ENCODE data around the gene PHC3. TPM values are rescaled to one million over a fixed set of nuclear protein-coding genes. Genes with fewer than 3 reads are reported as not detected.

Gene PHC3
- total RNA-seq, 2 experiments from 2014 or later = 40.6 to 89.7 TPM

DNA sequence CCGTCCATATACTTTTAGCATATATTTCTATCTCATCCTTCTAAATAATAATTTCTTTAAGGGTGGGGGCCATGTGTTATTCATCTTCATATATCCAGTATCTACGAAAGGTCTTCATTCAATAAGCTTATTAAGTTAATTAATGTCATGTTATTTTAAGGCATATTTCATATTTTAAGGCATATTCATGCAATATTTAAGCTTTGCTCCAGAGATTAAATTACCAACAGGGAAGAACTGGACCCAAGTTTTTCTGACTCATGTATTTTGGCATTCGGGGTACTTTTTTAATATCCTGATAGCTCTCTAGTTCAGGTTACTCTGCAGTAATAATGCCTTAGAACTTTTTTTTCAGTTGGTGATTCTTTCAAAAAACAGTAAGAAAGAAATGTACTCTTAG lies 27.4 kb downstream of the PHC3 start:
- ChIA-PET CTCF (ENCODE audit: unreplicated experiment) (interaction anchor here (1.0 to 1.1 kb wide), 2 partner anchors 18 to 21 kb away, joined by 3 read pairs; no protein-coding TSS in a partner anchor), POLR2A (interaction anchor here (0.6 to 8.6 kb wide), 20 partner anchors 8 to 215 kb away, joined by 3 to 86 read pairs (median 5); partner anchors contain the start of gene PHC3)
- H4K20me1 ChIP-seq (ENCODE audit: insufficient read depth, low read length) = no peaks in the 10 kb centered on the region
- TF ChIP-seq EZH2phosphoT487 (IDR thresholded peaks at IDR 0.05; ENCODE audit: borderline replicate concordance, low read depth, low read length) = no peak
- TF ChIP-seq, protein P1, sequence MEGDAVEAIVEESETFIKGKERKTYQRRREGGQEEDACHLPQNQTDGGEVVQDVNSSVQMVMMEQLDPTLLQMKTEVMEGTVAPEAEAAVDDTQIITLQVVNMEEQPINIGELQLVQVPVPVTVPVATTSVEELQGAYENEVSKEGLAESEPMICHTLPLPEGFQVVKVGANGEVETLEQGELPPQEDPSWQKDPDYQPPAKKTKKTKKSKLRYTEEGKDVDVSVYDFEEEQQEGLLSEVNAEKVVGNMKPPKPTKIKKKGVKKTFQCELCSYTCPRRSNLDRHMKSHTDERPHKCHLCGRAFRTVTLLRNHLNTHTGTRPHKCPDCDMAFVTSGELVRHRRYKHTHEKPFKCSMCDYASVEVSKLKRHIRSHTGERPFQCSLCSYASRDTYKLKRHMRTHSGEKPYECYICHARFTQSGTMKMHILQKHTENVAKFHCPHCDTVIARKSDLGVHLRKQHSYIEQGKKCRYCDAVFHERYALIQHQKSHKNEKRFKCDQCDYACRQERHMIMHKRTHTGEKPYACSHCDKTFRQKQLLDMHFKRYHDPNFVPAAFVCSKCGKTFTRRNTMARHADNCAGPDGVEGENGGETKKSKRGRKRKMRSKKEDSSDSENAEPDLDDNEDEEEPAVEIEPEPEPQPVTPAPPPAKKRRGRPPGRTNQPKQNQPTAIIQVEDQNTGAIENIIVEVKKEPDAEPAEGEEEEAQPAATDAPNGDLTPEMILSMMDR (conservative IDR thresholded peaks at IDR 0.05; ENCODE audit: low read length) = no peak
- DNase-seq (ENCODE audit: low spot score) = no peak
- intact Hi-C loops (cut with micrococcal nuclease; ENCODE audit: unreplicated experiment) = loop anchor here (1.0 to 10.0 kb wide), 3 partner anchors 26 to 209 kb away; no protein-coding TSS in a partner anchor
- H3K9me3 ChIP-seq (ENCODE audit: low read length) = peaks cover 9% of the 10 kb centered on the region; the same call in 1 of the 2 replicates
- peaks cover 88% of the 10 kb centered on the region for H3K79me2 ChIP-seq (ENCODE audit: insufficient read depth, low read depth, low read length)
- peaks cover 71% of the 10 kb centered on the region for H3K36me3 ChIP-seq (ENCODE audit: insufficient read depth, low read length)
- no peak overlapping the region for H2AFZ ChIP-seq (ENCODE audit: low read length)
- H3K4me3 ChIP-seq (ENCODE audit: low read depth, low read length, poor library complexity, severe bottlenecking) = peak overlapping the region; percentile 52
- H3K27ac ChIP-seq (ENCODE audit: low read depth, low read length, poor library complexity, severe bottlenecking) = peak overlapping the region; percentile 98
- peaks cover 76% of the 10 kb centered on the region for H3K4me1 ChIP-seq (ENCODE audit: insufficient read depth, low read length, poor library complexity, severe bottlenecking)
- H3K9me2 ChIP-seq (ENCODE audit: insufficient read depth, low read length) = no peaks in the 10 kb centered on the region
- H3K4me2 ChIP-seq (ENCODE audit: low read length) = peak overlapping the region; percentile 84
- BruUV-seq (replicated peaks) = no TSS peak

DNA sequence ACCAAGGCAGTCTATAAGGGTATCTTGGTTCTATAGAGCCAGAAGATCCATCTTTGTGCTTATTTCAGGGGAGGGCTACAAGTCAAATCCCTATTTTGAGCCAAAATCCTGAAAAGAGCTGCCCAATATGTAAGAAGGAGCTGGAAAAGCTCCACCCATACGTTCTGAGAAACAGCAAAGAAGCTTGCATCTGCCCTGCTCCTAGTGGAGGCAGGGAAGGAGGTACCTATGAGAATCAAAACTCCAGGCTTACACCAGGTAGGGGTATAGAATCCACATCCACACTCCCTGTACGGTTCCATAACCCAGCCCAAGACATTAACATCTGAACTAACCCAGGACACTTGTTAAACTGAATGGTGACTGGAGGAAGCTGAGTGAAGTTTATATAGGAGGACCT lies 30.0 kb downstream of the PHC3 start:
- Histone ChIP-seq H3K9me3 (ENCODE audit: low read length) (peaks cover 15% of the 10 kb centered on the region; the same call in 1 of the 2 replicates), H3K4me2 (ENCODE audit: low read length) (peak overlapping the region; percentile 35), H3K27ac (ENCODE audit: low read depth, low read length, poor library complexity, severe bottlenecking) (peak overlapping the region; percentile 44), H4K20me1 (ENCODE audit: insufficient read depth, low read length) (no peaks in the 10 kb centered on the region), H3K36me3 (ENCODE audit: insufficient read depth, low read length) (peaks cover 72% of the 10 kb centered on the region), H3K4me1 (ENCODE audit: insufficient read depth, low read length, poor library complexity, severe bottlenecking) (peaks cover 53% of the 10 kb centered on the region), H2AFZ (ENCODE audit: low read length) (no peak overlapping the region), H3K79me2 (ENCODE audit: insufficient read depth, low read depth, low read length) (peaks cover 86% of the 10 kb centered on the region), H3K9me2 (ENCODE audit: insufficient read depth, low read length) (no peaks in the 10 kb centered on the region), H3K4me3 (ENCODE audit: low read depth, low read length, poor library complexity, severe bottlenecking) (no peak overlapping the region)
- POLR2A ChIA-PET = interaction anchor here (0.6 to 6.1 kb wide), 8 partner anchors 10 to 215 kb away, joined by 3 to 86 read pairs (median 4); no protein-coding TSS in a partner anchor
- BruUV-seq (replicated peaks) = no TSS peak
- no peak for TF ChIP-seq EZH2phosphoT487 (IDR thresholded peaks at IDR 0.05; ENCODE audit: borderline replicate concordance, low read depth, low read length)
- TF ChIP-seq, protein P1 (conservative IDR thresholded peaks at IDR 0.05; ENCODE audit: low read length) = no peak
- intact Hi-C loops (cut with micrococcal nuclease; ENCODE audit: unreplicated experiment) = loop anchor here (10.0 kb wide), 1 partner anchor 207 kb away; no protein-coding TSS in a partner anchor
- CTCF ChIA-PET (ENCODE audit: unreplicated experiment) = interaction anchor here (0.6 kb wide), 1 partner anchor 23 kb away, joined by 3 read pairs; no protein-coding TSS in a partner anchor
- DNase-seq (ENCODE audit: low spot score) = no peak

DNA sequence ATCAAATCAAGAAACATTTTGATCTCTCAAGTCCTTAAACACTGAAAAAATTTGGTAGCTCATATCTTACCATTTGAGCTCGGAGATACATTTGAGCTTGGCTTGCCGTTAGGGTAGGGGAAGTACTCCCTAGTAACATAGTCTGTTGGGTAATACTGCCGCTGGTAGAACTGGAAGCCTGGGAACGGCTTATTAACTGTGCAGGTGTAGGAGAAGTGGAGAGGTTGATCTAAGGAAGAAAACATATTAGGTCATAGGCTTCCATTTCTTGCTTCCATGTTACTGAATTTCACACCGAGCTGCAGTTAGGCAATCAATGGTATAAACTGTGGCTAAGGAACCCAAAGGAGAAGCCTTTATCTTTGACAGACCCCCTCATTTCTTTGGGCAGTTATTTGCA lies 32.5 kb downstream of the PHC3 start:
- Histone ChIP-seq H3K4me2 (ENCODE audit: low read length) (no peak overlapping the region), H3K27ac (ENCODE audit: low read depth, low read length, poor library complexity, severe bottlenecking) (no peak overlapping the region), H3K79me2 (ENCODE audit: insufficient read depth, low read depth, low read length) (peaks cover 94% of the 10 kb centered on the region), H3K9me3 (ENCODE audit: low read length) (peaks cover 15% of the 10 kb centered on the region; the same call in 1 of the 2 replicates), H3K9me2 (ENCODE audit: insufficient read depth, low read length) (no peaks in the 10 kb centered on the region), H3K36me3 (ENCODE audit: insufficient read depth, low read length) (peaks cover 82% of the 10 kb centered on the region), H4K20me1 (ENCODE audit: insufficient read depth, low read length) (no peaks in the 10 kb centered on the region), H3K4me1 (ENCODE audit: insufficient read depth, low read length, poor library complexity, severe bottlenecking) (peaks cover 54% of the 10 kb centered on the region), H3K4me3 (ENCODE audit: low read depth, low read length, poor library complexity, severe bottlenecking) (no peak overlapping the region), H2AFZ (ENCODE audit: low read length) (no peak overlapping the region)
- POLR2A ChIA-PET = interaction anchor here (1.1 to 3.8 kb wide), 6 partner anchors 9 to 212 kb away, joined by 3 to 30 read pairs (median 6); no protein-coding TSS in a partner anchor
- no peak for TF ChIP-seq EZH2phosphoT487 (IDR thresholded peaks at IDR 0.05; ENCODE audit: borderline replicate concordance, low read depth, low read length)
- TF ChIP-seq, protein P1 (conservative IDR thresholded peaks at IDR 0.05; ENCODE audit: low read length) = no peak
- CTCF ChIA-PET (ENCODE audit: unreplicated experiment) = no interaction called here
- BruUV-seq (replicated peaks) = no TSS peak
- intact Hi-C loops (cut with micrococcal nuclease; ENCODE audit: unreplicated experiment) = no loop called here
- DNase-seq (ENCODE audit: low spot score) = no peak

All from OCI-LY7 (cell line).